ENCODE measurements around the gene ANKRD24. TPM values are rescaled to one million over a fixed set of nuclear protein-coding genes. Genes with fewer than 3 reads are reported as not detected.
"Not testable (repeated sequence)": the region's sequence is repeated elsewhere in the genome, so short reads cannot be mapped to it uniquely, and the experiment has no call there.

Gene ANKRD24
- total RNA-seq, 1 experiment from 2014 or later = 0.33 TPM

- H2AFZ ChIP-seq (ENCODE audit: low read length) = no peak overlapping the region
Measured at GRCh38 chr19:4238831-4239230, 56.3 kb downstream of the ANKRD24 start.

GRCh38 chr19:4241824-4242430, 59.4 kb downstream of the ANKRD24 start:
- no peak overlapping the region for H3K4me2 ChIP-seq (ENCODE audit: low read length)
- H3K27ac ChIP-seq (ENCODE audit: low read length) = no peak overlapping the region
- CTCF ChIA-PET = no interaction called here
- ATAC-seq (no peak), DNase-seq (no peak)
- POLR2A ChIA-PET (ENCODE audit: unreplicated experiment) = no interaction called here
- intact Hi-C loops (cut with micrococcal nuclease) = loop anchor here (10.0 kb wide), 1 partner anchor 103 kb away; the partner anchor contains the start of gene MPND
- H3K9ac ChIP-seq (ENCODE audit: low read length) = no peak overlapping the region
- TF ChIP-seq EZH2 (IDR thresholded peaks at IDR 0.05; ENCODE audit: low read length, unreplicated experiment) = no peak
- no peak for TF ChIP-seq EZH2phosphoT487 (IDR thresholded peaks at IDR 0.05; ENCODE audit: borderline replicate concordance, low read length)
- no peak for TF ChIP-seq CTCF (conservative IDR thresholded peaks at IDR 0.05; ENCODE audit: low read depth, low read length)
- no peaks in the 10 kb centered on the region for H3F3A ChIP-seq (ENCODE audit: low read length, unreplicated experiment)
- no peak overlapping the region for H3K4me3 ChIP-seq (ENCODE audit: low read length)
- H3K79me2 ChIP-seq (ENCODE audit: low read length) = no peaks in the 10 kb centered on the region
- no TSS peak for BruUV-seq (replicated peaks)
- H3K9me3 ChIP-seq (ENCODE audit: low read length) = no peaks in the 10 kb centered on the region
- no peaks in the 10 kb centered on the region for H3K36me3 ChIP-seq (ENCODE audit: low read depth, low read length)
- H4K20me1 ChIP-seq (ENCODE audit: low read length) = no peaks in the 10 kb centered on the region
- H3K27me3 ChIP-seq (ENCODE audit: low read length) = no peaks in the 10 kb centered on the region
- no peak overlapping the region for H2AFZ ChIP-seq (ENCODE audit: low read length)
- H3K9me2 ChIP-seq (replicated peaks; ENCODE audit: low read length) = no peaks in the 10 kb centered on the region
- H3K4me1 ChIP-seq (ENCODE audit: insufficient read depth, low read length) = no peaks in the 10 kb centered on the region

More at GRCh38 chr19:4238831-4239230, 56.3 kb downstream of the ANKRD24 start:
- ChIA-PET POLR2A (ENCODE audit: unreplicated experiment) (no interaction called here), CTCF (no interaction called here)
- Histone ChIP-seq H3K27ac (ENCODE audit: low read length) (no peak overlapping the region), H3K4me1 (ENCODE audit: insufficient read depth, low read length) (no peaks in the 10 kb centered on the region), H3K9me2 (replicated peaks; ENCODE audit: low read length) (no peaks in the 10 kb centered on the region), H3K4me2 (ENCODE audit: low read length) (no peak overlapping the region), H3K36me3 (ENCODE audit: low read depth, low read length) (no peaks in the 10 kb centered on the region), H3K9ac (ENCODE audit: low read length) (no peak overlapping the region), H3K79me2 (ENCODE audit: low read length) (no peaks in the 10 kb centered on the region), H4K20me1 (ENCODE audit: low read length) (no peaks in the 10 kb centered on the region), H3F3A (ENCODE audit: low read length, unreplicated experiment) (no peaks in the 10 kb centered on the region), H3K27me3 (ENCODE audit: low read length) (no peaks in the 10 kb centered on the region), H3K4me3 (ENCODE audit: low read length) (no peak overlapping the region), H3K9me3 (ENCODE audit: low read length) (no peaks in the 10 kb centered on the region)
- intact Hi-C loops (cut with micrococcal nuclease) = no loop called here
- no peak for DNase-seq
- no TSS peak for BruUV-seq (replicated peaks)
- no peak for ATAC-seq
- TF ChIP-seq CTCF (conservative IDR thresholded peaks at IDR 0.05; ENCODE audit: low read depth, low read length) = no peak
- no peak for TF ChIP-seq EZH2 (IDR thresholded peaks at IDR 0.05; ENCODE audit: low read length, unreplicated experiment)
- TF ChIP-seq EZH2phosphoT487 (IDR thresholded peaks at IDR 0.05; ENCODE audit: borderline replicate concordance, low read length) = no peak

- H3K9me3 ChIP-seq (ENCODE audit: low read length); DNase-seq; H3F3A ChIP-seq (ENCODE audit: low read length, unreplicated experiment); H4K20me1 ChIP-seq (ENCODE audit: low read length); H3K4me1 ChIP-seq (ENCODE audit: insufficient read depth, low read length); POLR2A ChIA-PET (ENCODE audit: unreplicated experiment); H3K9me2 ChIP-seq (replicated peaks; ENCODE audit: low read length); H3K4me3 ChIP-seq (ENCODE audit: low read length); CTCF ChIA-PET; H3K36me3 ChIP-seq (ENCODE audit: low read depth, low read length); H3K27ac ChIP-seq (ENCODE audit: low read length); H3K27me3 ChIP-seq (ENCODE audit: low read length); ATAC-seq; H3K9ac ChIP-seq (ENCODE audit: low read length); H3K79me2 ChIP-seq (ENCODE audit: low read length); BruUV-seq (replicated peaks): not testable (repeated sequence)
- Histone ChIP-seq H3K4me2 (ENCODE audit: low read length) (peak overlapping the region; percentile 86; the same call in 1 of the 2 replicates), H2AFZ (ENCODE audit: low read length) (peak overlapping the region; percentile 94)
- intact Hi-C loops (cut with micrococcal nuclease) = loop anchor here (2.0 to 10.0 kb wide), 2 partner anchors 99 to 211 kb away; partner anchors contain the start of genes MPND and UBXN6
Measured at GRCh38 chr19:4245938-4246337, 63.4 kb downstream of the ANKRD24 start.
